GM12878 (cell line): Measurements from ENCODE around the gene GALE. TPM values are rescaled to one million over a fixed set of nuclear protein-coding genes. Genes with fewer than 3 reads are reported as not detected.

Experiments
- ATAC-seq: fragments of 200-7000 bp; cut with Tn5 transposase; 3 replicates; pipeline ENCODE4 v1.9.1; 2020; ENCODE audit warnings: mild to moderate bottlenecking, moderate library complexity
- BruUV-seq: library from RNA; stranded (reverse); fragments of 400-500 nt; replicated peaks from 2 replicates; lab custom pipeline; 2021; lab: Mats Ljungman, UMichigan
- CTCF ChIA-PET: fragments of 300-600 bp; sonication (Branson Sonifier 250); formaldehyde crosslinking; extraction: SDS; loops from one replicate; lab custom pipeline; 2021; ENCODE audit warnings: inconsistent platforms; lab: Yijun Ruan, JAX
- POLR2A ChIA-PET: fragments of 350-600 bp; formaldehyde crosslinking; extraction: SDS; loops from one replicate; lab custom pipeline; 2021; ENCODE audit warnings: inconsistent platforms; lab: Charles Lee
- RAD21 ChIA-PET: fragments of 300-600 bp; sonication (Branson Sonifier 250); formaldehyde crosslinking; loops from one replicate; lab custom pipeline; 2023; ENCODE audit warnings: antibody characterized with exemption; ENCODE audit not compliant: unreplicated experiment; lab: Charles Lee
- SMC1A ChIA-PET: fragments of 300-600 bp; sonication (Branson Sonifier 250); formaldehyde crosslinking; loops from one replicate; lab custom pipeline; 2023; ENCODE audit not compliant: unreplicated experiment, uncharacterized antibody; lab: Charles Lee
- DNase-seq: peaks from one replicate; pipeline ENCODE4 v3.0.0-alpha.2; 2011; ENCODE audit warnings: low read depth, low spot score
- FAIRE-seq: peaks from 3 replicates; lab custom pipeline; 2011; peaks lifted over from hg19 to GRCh38; lab: Jason Lieb, UNC
- H2AFZ ChIP-seq: 2 replicates; pipeline ENCODE4 v1.6.0; 2011; ENCODE audit warnings: low read depth, low read length, control low read depth; ENCODE audit not compliant: control insufficient read depth
- H3K27ac ChIP-seq: 2 replicates; pipeline ENCODE4 v1.5.1; 2011; ENCODE audit warnings: control low read depth; ENCODE audit not compliant: control insufficient read depth, insufficient read depth
- H3K27me3 ChIP-seq, 2 experiments: replicated peaks in 1 of 2; 2 replicates each; pipeline versions ENCODE4 v1.6.0 to v1.6.1; 2011; ENCODE audit warnings: low read length in 1 of 2; ENCODE audit not compliant: control insufficient read depth in 2 of 2, insufficient read depth in 2 of 2
- H3K36me3 ChIP-seq, 2 experiments: 2 replicates each; pipeline ENCODE4 v1.5.1; 2011; ENCODE audit warnings: low read length in 1 of 2; ENCODE audit not compliant: control insufficient read depth in 2 of 2, insufficient read depth in 2 of 2
- H3K4me1 ChIP-seq: 2 replicates; pipeline ENCODE4 v1.6.1; 2011; ENCODE audit warnings: mild to moderate bottlenecking, low read length, moderate library complexity, mixed read lengths; ENCODE audit not compliant: control insufficient read depth, insufficient read depth
- H3K4me2 ChIP-seq: 2 replicates; pipeline ENCODE4 v1.6.0; 2011; ENCODE audit warnings: control low read depth; ENCODE audit not compliant: control insufficient read depth, insufficient read depth
- H3K4me3 ChIP-seq: fragments of 200-600 bp; sonication (generic); 2 replicates; pipeline ENCODE4 v1.5.1; 2016
- H3K79me2 ChIP-seq: 2 replicates; pipeline ENCODE4 v1.6.0; 2011; ENCODE audit warnings: low read length; ENCODE audit not compliant: control insufficient read depth, insufficient read depth
- H3K9ac ChIP-seq: 2 replicates; pipeline ENCODE4 v1.8.0; 2011; ENCODE audit warnings: low read length, control low read depth, mixed read lengths; ENCODE audit not compliant: control insufficient read depth, insufficient read depth
- H3K9me3 ChIP-seq: replicated peaks from 3 replicates; pipeline ENCODE4 v1.5.1; 2011; ENCODE audit warnings: mild to moderate bottlenecking, low read length; ENCODE audit not compliant: control insufficient read depth, insufficient read depth
- H4K20me1 ChIP-seq: 2 replicates; pipeline ENCODE4 v1.6.0; 2011; ENCODE audit not compliant: control insufficient read depth, insufficient read depth
- BRCA1 ChIP-seq: IDR thresholded peaks from 2 replicates; pipeline ENCODE4 v1.6.1; 2011; ENCODE audit warnings: low read depth, low read length, improper control_type of control experiment
- CREM ChIP-seq: IDR thresholded peaks from 2 replicates; pipeline ENCODE4 v1.6.1; 2014; ENCODE audit warnings: antibody characterized with exemption, low read depth
- ETV6 ChIP-seq, 2 experiments: fragments of 450-650 bp in 1 of 2; IDR thresholded peaks in 1 of 2; conservative IDR thresholded peaks in 1 of 2; 2 replicates each; pipeline ENCODE4 v1.6.1; 2014; ENCODE audit warnings: antibody characterized with exemption in 1 of 2, borderline replicate concordance in 1 of 2, low read depth in 1 of 2, mild to moderate bottlenecking in 1 of 2, moderate library complexity in 1 of 2
- GABPA ChIP-seq: IDR thresholded peaks from 2 replicates; pipeline ENCODE4 v1.6.1; 2014; ENCODE audit warnings: antibody characterized with exemption, low read depth, mild to moderate bottlenecking, inconsistent platforms
- IKZF1 ChIP-seq: fragments of 450-650 bp; conservative IDR thresholded peaks from 2 replicates; pipeline ENCODE4 v1.6.1; 2017; ENCODE audit warnings: antibody characterized with exemption, mild to moderate bottlenecking
- RUNX3 ChIP-seq: IDR thresholded peaks from 2 replicates; pipeline ENCODE4 v1.6.1; 2012; ENCODE audit warnings: low read length, inconsistent platforms
- SMAD5 ChIP-seq: IDR thresholded peaks from 2 replicates; pipeline ENCODE4 v1.6.1; 2016; ENCODE audit warnings: antibody characterized with exemption, low read depth
- SP1 ChIP-seq: IDR thresholded peaks from one replicate; pipeline ENCODE4 v1.6.1; 2011; ENCODE audit warnings: low read depth, low read length
- STAT3 ChIP-seq: IDR thresholded peaks from 2 replicates; pipeline ENCODE4 v1.6.1; 2011; ENCODE audit warnings: low read depth, low read length, improper control_type of control experiment
- TARDBP ChIP-seq: IDR thresholded peaks from 2 replicates; pipeline ENCODE4 v1.6.1; 2016; ENCODE audit warnings: borderline replicate concordance
- TBL1XR1 ChIP-seq: IDR thresholded peaks from 2 replicates; pipeline ENCODE4 v1.6.1; 2012; ENCODE audit warnings: low read depth, low read length, improper control_type of control experiment
- YY1 ChIP-seq: IDR thresholded peaks from 2 replicates; pipeline ENCODE4 v1.6.1; 2011; ENCODE audit warnings: low read depth, mild to moderate bottlenecking, low read length
- ZBED1 ChIP-seq: IDR thresholded peaks from 2 replicates; pipeline ENCODE4 v1.6.1; 2016; ENCODE audit warnings: borderline replicate concordance
- ZNF622 ChIP-seq: fragments of 450-650 bp; IDR thresholded peaks from 2 replicates; pipeline ENCODE4 v1.6.1; 2017; ENCODE audit warnings: mild to moderate bottlenecking, inconsistent platforms
- ZZZ3 ChIP-seq: IDR thresholded peaks from 2 replicates; pipeline ENCODE4 v1.6.1; 2011; ENCODE audit warnings: low read depth; ENCODE audit not compliant: control insufficient read depth, insufficient read length
- WGBS: methylation state at CpG from one replicate; pipeline ENCODE4 v1.1.6; 2016; ENCODE audit warnings: low lambda C conversion rate; ENCODE audit not compliant: insufficient replicate concordance, insufficient coverage; ENCODE audit errors: missing lambda C conversion rate; 5-methylcytosine and 5-hydroxymethylcytosine counted together
- in situ Hi-C: fragments of 300-500 bp; cut with MboI; formaldehyde crosslinking; loops from 9 replicates; pipeline ENCODE4 v1.14.3; 2018; ENCODE audit warnings: mixed read lengths
- intact Hi-C: fragments of 100-400 bp; cut with micrococcal nuclease; formaldehyde crosslinking; loops from one replicate; pipeline ENCODE4 v1.14.2; 2022; ENCODE audit not compliant: unreplicated experiment
- polyA plus RNA-seq, 11 experiments: library from polyadenylated mRNA; depleted of rRNA in 4 of 11; unstranded in 6 of 11; stranded (reverse) in 5 of 11; fragments of >200 nt; fragmentation: Nextera tagmentation in 4 of 11; fragmentation: Illumina TruSeq in 1 of 11; extraction: Ambion mirVana in 4 of 11; extraction: Trizol in 1 of 11; gene quantifications; 1 replicate in 1 of 11; 2 replicates in 10 of 11; pipeline versions ENCODE4 v1.2.1 to v1.2.3, GENCODE V29; 2011 to 2016; ENCODE audit warnings: inconsistent platforms in 2 of 11, missing spikeins in 2 of 11, low read depth in 1 of 11
- total RNA-seq, 4 experiments: library from RNA; depleted of rRNA in 3 of 4; stranded (reverse); fragments of >200 nt in 3 of 4; fragmentation: Illumina TruSeq in 1 of 4; extraction: Trizol in 1 of 4; gene quantifications; 2 replicates each; pipeline versions ENCODE4 v1.2.1 to v1.2.3, GENCODE V29; 2013 to 2021

The GALE gene
- total and polyA plus RNA-seq, 10 of the 15 experiments (the other 5 are each of a cell fraction or from before 2014, with no cell fraction given), result 4.2 to 93.7 (median 40.4) TPM

- H3K79me2 ChIP-seq, result no peaks in the 10 kb centered on the region
- no peaks in the 10 kb centered on the region for H3K9me3 ChIP-seq
- ChIA-PET POLR2A (interaction anchor here (0.8 to 1.0 kb wide), 2 partner anchors 23 to 72 kb away, joined by 5 to 8 read pairs; partner anchors contain the start of gene RPL11), CTCF (interaction anchor here (0.7 to 2.5 kb wide), 4 partner anchors 9 to 72 kb away, joined by 3 to 14 read pairs (median 3); partner anchors contain the start of gene ELOA), RAD21 (no interaction called here), SMC1A (interaction anchor here (1.4 kb wide), 2 partner anchors 9 to 16 kb away, joined by 4 to 5 read pairs; no protein-coding TSS in a partner anchor)
- ATAC-seq (no peak), DNase-seq (no peak), FAIRE-seq (no peak)
- no TSS peak for BruUV-seq
- in situ Hi-C loops (no loop called here), intact Hi-C loops (no loop called here)
- peaks cover 15 to 28% of the 10 kb centered on the region in 2 experiments for H3K36me3 ChIP-seq
- H3K4me3 ChIP-seq, result no peak overlapping the region
- WGBS, result 98% methylated on average over 7 of the region's 7 CpGs
- peaks cover 2% of the 10 kb centered on the region; the same call in 1 of the 2 replicates for H4K20me1 ChIP-seq
- H3K9ac ChIP-seq, result no peak overlapping the region
- H2AFZ ChIP-seq, result no peak overlapping the region
- no peak overlapping the region for H3K4me2 ChIP-seq
- TF ChIP-seq GABPA (no peak), TARDBP (no peak), ZZZ3 (no peak)
- no peak overlapping the region for H3K27ac ChIP-seq
- no peaks in the 10 kb centered on the region for H3K27me3 ChIP-seq
- H3K4me1 ChIP-seq, result no peaks in the 10 kb centered on the region
These were observed 37.4 kb downstream of the GALE start for GRCh38 chr1:23763041-23763577.

GRCh38 chr1:23759277-23759676 lies 41.3 kb downstream of the GALE start:
- H3K79me2 ChIP-seq, result no peaks in the 10 kb centered on the region
- TF ChIP-seq ZZZ3 (no peak), YY1 (no peak), ZBED1 (no peak), ETV6 (conservative IDR thresholded peaks at IDR 0.05 in 1 of 2, IDR thresholded peaks at IDR 0.05 in 1 of 2; ENCODE audit: borderline replicate concordance in 1 of 2, low read depth in 1 of 2) (no peak), ZNF622 (no peak), STAT3 (no peak), SP1 (no peak), SMAD5 (no peak), RUNX3 (no peak), BRCA1 (no peak), CREM (no peak), GABPA (no peak), TBL1XR1 (no peak), IKZF1 (no peak)
- TF ChIP-seq, all 136 proteins: peak for 0
- Histone ChIP-seq H3K27ac (no peak overlapping the region), H4K20me1 (peaks cover 2% of the 10 kb centered on the region; the same call in 1 of the 2 replicates), H3K4me1 (no peaks in the 10 kb centered on the region), H3K4me2 (no peak overlapping the region), H3K9me3 (no peaks in the 10 kb centered on the region), H3K27me3 (no peaks in the 10 kb centered on the region), H3K9ac (no peak overlapping the region), H3K36me3 (peaks cover 33 to 47% of the 10 kb centered on the region in 2 experiments), H2AFZ (no peak overlapping the region), H3K4me3 (no peak overlapping the region)
- intact Hi-C loops, result no loop called here
- BruUV-seq, result no TSS peak
- ChIA-PET RAD21 (no interaction called here), CTCF (interaction anchor here (1.1 kb wide), 1 partner anchor 12 kb away, joined by 3 read pairs; no protein-coding TSS in a partner anchor), SMC1A (no interaction called here), POLR2A (interaction anchor here (0.6 kb wide), 1 partner anchor 38 kb away, joined by 5 read pairs; no protein-coding TSS in a partner anchor)
- 97% methylated on average over 4 of the region's 4 CpGs for WGBS
- DNase-seq, result no peak
- no peak for FAIRE-seq
- no peak for ATAC-seq
- in situ Hi-C loops, result no loop called here
